ENCODE measurements around the gene ADCY9. TPM values are rescaled to one million over a fixed set of nuclear protein-coding genes. Genes with fewer than 3 reads are reported as not detected.

Gene ADCY9
- polyA plus RNA-seq, 1 donor from 2014 or later: 6.3 TPM

GRCh38 chr16:3971261-3971660, 145.0 kb downstream of the ADCY9 start:
- Histone ChIP-seq H3K4me3 (ENCODE audit: low read length) (no peak overlapping the region), H3F3A (ENCODE audit: insufficient read depth, low read length, poor library complexity, severe bottlenecking) (no peaks in the 10 kb centered on the region), H2AFZ (ENCODE audit: low read depth, low read length) (no peak overlapping the region), H3K9me3 (ENCODE audit: low read length) (no peaks in the 10 kb centered on the region), H3K4me2 (ENCODE audit: low read length) (no peak overlapping the region), H3K27me3 (ENCODE audit: insufficient read depth, low read depth, low read length) (no peaks in the 10 kb centered on the region), H3K79me2 (replicated peaks; ENCODE audit: insufficient read depth, low read length) (no peaks in the 10 kb centered on the region), H3K9ac (ENCODE audit: low read length) (no peak overlapping the region), H3K36me3 (ENCODE audit: insufficient read depth, low read length) (no peaks in the 10 kb centered on the region), H4K20me1 (ENCODE audit: insufficient read depth) (no peaks in the 10 kb centered on the region), H3K27ac (ENCODE audit: low read length) (no peak overlapping the region), H3K9me2 (ENCODE audit: insufficient read depth, low read length) (no peaks in the 10 kb centered on the region)
- TF ChIP-seq TAF1 (IDR thresholded peaks at IDR 0.05; ENCODE audit: low read depth): no peak
- no peak for TF ChIP-seq SMC3 (conservative IDR thresholded peaks at IDR 0.05; ENCODE audit: poor library complexity)
- TF ChIP-seq EZH2 (IDR thresholded peaks at IDR 0.05; ENCODE audit: borderline replicate concordance, insufficient read depth, low read length, poor library complexity, severe bottlenecking): no peak
- TF ChIP-seq MXI1 (conservative IDR thresholded peaks at IDR 0.05; ENCODE audit: poor library complexity, severe bottlenecking): no peak
- no peak for TF ChIP-seq EP300 (conservative IDR thresholded peaks at IDR 0.05; ENCODE audit: poor library complexity, severe bottlenecking)
- TF ChIP-seq, protein P1, sequence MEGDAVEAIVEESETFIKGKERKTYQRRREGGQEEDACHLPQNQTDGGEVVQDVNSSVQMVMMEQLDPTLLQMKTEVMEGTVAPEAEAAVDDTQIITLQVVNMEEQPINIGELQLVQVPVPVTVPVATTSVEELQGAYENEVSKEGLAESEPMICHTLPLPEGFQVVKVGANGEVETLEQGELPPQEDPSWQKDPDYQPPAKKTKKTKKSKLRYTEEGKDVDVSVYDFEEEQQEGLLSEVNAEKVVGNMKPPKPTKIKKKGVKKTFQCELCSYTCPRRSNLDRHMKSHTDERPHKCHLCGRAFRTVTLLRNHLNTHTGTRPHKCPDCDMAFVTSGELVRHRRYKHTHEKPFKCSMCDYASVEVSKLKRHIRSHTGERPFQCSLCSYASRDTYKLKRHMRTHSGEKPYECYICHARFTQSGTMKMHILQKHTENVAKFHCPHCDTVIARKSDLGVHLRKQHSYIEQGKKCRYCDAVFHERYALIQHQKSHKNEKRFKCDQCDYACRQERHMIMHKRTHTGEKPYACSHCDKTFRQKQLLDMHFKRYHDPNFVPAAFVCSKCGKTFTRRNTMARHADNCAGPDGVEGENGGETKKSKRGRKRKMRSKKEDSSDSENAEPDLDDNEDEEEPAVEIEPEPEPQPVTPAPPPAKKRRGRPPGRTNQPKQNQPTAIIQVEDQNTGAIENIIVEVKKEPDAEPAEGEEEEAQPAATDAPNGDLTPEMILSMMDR (IDR thresholded peaks at IDR 0.05; ENCODE audit: poor library complexity, severe bottlenecking): no peak
- TF ChIP-seq REST (IDR thresholded peaks at IDR 0.05; ENCODE audit: borderline replicate concordance): no peak
- no peak for TF ChIP-seq RAD21 (conservative IDR thresholded peaks at IDR 0.05)
- TF ChIP-seq POLR2AphosphoS5 (IDR thresholded peaks at IDR 0.05): no peak

- H3K9me3 ChIP-seq (ENCODE audit: low read length): no peaks in the 10 kb centered on the region
- no peak overlapping the region for H2AFZ ChIP-seq (ENCODE audit: low read depth, low read length)
- H3K9me2 ChIP-seq (ENCODE audit: insufficient read depth, low read length): no peaks in the 10 kb centered on the region
- H3K4me3 ChIP-seq (ENCODE audit: low read length): no peak overlapping the region
- H3K36me3 ChIP-seq (ENCODE audit: insufficient read depth, low read length): no peaks in the 10 kb centered on the region
- no peak overlapping the region for H3K4me2 ChIP-seq (ENCODE audit: low read length)
- H3K79me2 ChIP-seq (replicated peaks; ENCODE audit: insufficient read depth, low read length): no peaks in the 10 kb centered on the region
- H3F3A ChIP-seq (ENCODE audit: insufficient read depth, low read length, poor library complexity, severe bottlenecking): no peaks in the 10 kb centered on the region
- H4K20me1 ChIP-seq (ENCODE audit: insufficient read depth): no peaks in the 10 kb centered on the region
- no peak overlapping the region for H3K27ac ChIP-seq (ENCODE audit: low read length)
- TF ChIP-seq SMC3 (conservative IDR thresholded peaks at IDR 0.05; ENCODE audit: poor library complexity): no peak
- TF ChIP-seq POLR2AphosphoS5 (IDR thresholded peaks at IDR 0.05): no peak
- no peak for TF ChIP-seq EP300 (conservative IDR thresholded peaks at IDR 0.05; ENCODE audit: poor library complexity, severe bottlenecking)
- TF ChIP-seq RAD21 (conservative IDR thresholded peaks at IDR 0.05): no peak
- TF ChIP-seq REST (IDR thresholded peaks at IDR 0.05; ENCODE audit: borderline replicate concordance): no peak
- TF ChIP-seq, protein P1 (IDR thresholded peaks at IDR 0.05; ENCODE audit: poor library complexity, severe bottlenecking): no peak
- no peak for TF ChIP-seq EZH2 (IDR thresholded peaks at IDR 0.05; ENCODE audit: borderline replicate concordance, insufficient read depth, low read length, poor library complexity, severe bottlenecking)
- H3K9ac ChIP-seq (ENCODE audit: low read length): no peak overlapping the region
- H3K27me3 ChIP-seq (ENCODE audit: insufficient read depth, low read depth, low read length): no peaks in the 10 kb centered on the region
Observed at GRCh38 chr16:3968551-3968950, 147.7 kb downstream of the ADCY9 start.

Measured in neural cell (in vitro differentiated cells).